PC-9 (cell line): ENCODE measurements around the gene MT1E.

Source experiments
- CTCF ChIP-seq: fragments of 200-600 bp; sonication (generic); conservative IDR thresholded peaks from 2 replicates; pipeline ENCODE4 v1.6.1; 2017; ENCODE audit warnings: mixed run types, antibody characterized with exemption, mild to moderate bottlenecking, moderate library complexity
- EZH2 ChIP-seq: fragments of 200-600 bp; sonication (generic); IDR thresholded peaks from 2 replicates; pipeline ENCODE4 v1.8.0; 2017; ENCODE audit warnings: antibody characterized with exemption, low read depth

- no peak for TF ChIP-seq CTCF
- TF ChIP-seq EZH2 = no peak
These were observed 42.0 kb upstream of the MT1E start for GRCh38 chr16:56583351-56584168.
